Uterus (tissue), 2 donors: ENCODE results near the gene WDR27.

ENCODE experiments used
- CTCF ChIP-seq, 4 experiments: fragments of 200-600 bp in 2 of 4; fragments of 450-650 bp in 2 of 4; sonication (generic) in 2 of 4; IDR thresholded peaks; one replicate each; pipeline ENCODE4 v1.5.1; 2016 to 2019; ENCODE audit warnings: antibody characterized with exemption in 4 of 4, mild to moderate bottlenecking in 2 of 4, moderate library complexity in 1 of 4
- POLR2A ChIP-seq, 2 donors: fragments of 450-650 bp; IDR thresholded peaks; one replicate each; pipeline ENCODE4 v1.6.1; 2016; ENCODE audit warnings: antibody characterized with exemption in 2 of 2, mild to moderate bottlenecking in 1 of 2, moderate library complexity in 1 of 2

DNA sequence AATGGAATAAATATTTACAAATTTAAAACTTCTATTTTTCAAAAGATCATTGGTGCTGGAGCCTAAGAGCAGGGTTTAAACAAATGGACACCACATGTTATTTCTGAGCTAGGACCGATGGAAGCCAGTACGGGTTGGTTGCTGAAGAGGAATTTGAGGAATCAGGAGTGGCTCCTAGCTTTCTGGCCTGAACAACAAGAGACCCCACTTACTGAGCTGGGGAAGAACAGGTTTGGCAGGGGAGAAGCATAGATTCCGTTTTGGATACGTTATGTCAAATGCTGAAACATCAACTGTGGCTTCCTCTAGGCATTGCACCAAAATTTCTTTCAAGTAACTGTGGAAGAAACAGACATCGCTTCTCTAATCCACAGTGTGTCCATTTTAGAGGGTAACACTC lies 6.7 kb downstream of the WDR27 start:
- TF ChIP-seq CTCF (IDR thresholded peaks at IDR 0.05) (no peak), POLR2A (IDR thresholded peaks at IDR 0.05) (no peak)
